Measurements from ENCODE around the gene DMPK. TPM values are rescaled to one million over a fixed set of nuclear protein-coding genes. Genes with fewer than 3 reads are reported as not detected.

The DMPK gene
- polyA plus RNA-seq, 1 of the 3 experiments (the other 2 are of a cell fraction), result 92.2 TPM

DNA sequence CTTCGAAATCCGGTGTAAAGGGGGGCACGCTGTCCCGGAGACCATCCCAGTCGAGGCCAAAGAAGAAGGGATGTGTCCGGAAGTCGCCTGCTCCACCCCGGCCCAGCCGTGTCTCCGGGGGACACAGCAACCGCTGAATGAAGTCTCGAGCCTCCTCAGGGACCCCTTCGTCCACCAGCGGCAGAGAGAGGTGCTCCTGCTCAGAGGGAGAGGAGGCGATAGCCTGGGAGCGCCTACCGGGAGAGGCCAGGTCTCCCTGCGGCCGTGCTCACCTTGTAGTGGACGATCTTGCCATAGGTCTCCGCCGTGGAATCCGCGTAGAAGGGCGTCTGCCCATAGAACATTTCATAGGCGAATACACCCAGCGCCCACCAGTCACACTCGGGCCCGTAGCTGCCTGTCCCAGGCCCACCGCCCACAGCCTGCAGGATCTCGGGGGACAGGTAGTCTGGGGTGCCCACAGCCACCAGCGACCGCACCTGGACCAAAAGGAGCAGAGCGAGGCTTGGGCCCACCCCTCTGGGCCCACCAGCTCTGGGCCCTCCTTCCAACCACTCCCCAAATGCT, 4.8 kb downstream of the DMPK start:
- WGBS (ENCODE audit: low lambda C conversion rate), result 96% methylated on average over 13 of the region's 34 CpGs
- H3K9me3 ChIP-seq, result no peaks in the 10 kb centered on the region
- H3K27me3 ChIP-seq (ENCODE audit: insufficient read depth), result no peaks in the 10 kb centered on the region
- H3K9ac ChIP-seq, result no peak overlapping the region
- H4K20me1 ChIP-seq (ENCODE audit: insufficient read depth), result 0 out of 2 replicates have a peak, but pooled peaks cover 8% of the 10 kb centered on the region
- peaks cover 25 to 45% of the 10 kb centered on the region in 2 experiments for H3K36me3 ChIP-seq (replicated peaks in 1 of 2; ENCODE audit: control insufficient read depth in 1 of 2, insufficient read depth in 2 of 2, low read length in 1 of 2)
- H3K4me3 ChIP-seq (ENCODE audit: low read depth in 2 of 2, low read length in 1 of 2), result no peak overlapping the region
- CTCF ChIA-PET, result interaction anchor here (0.9 to 1.9 kb wide), 2 partner anchors 22 to 39 kb away, joined by 3 to 5 read pairs; no protein-coding TSS in a partner anchor
- peaks cover 27% of the 10 kb centered on the region for H3F3A ChIP-seq (replicated peaks; ENCODE audit: insufficient read depth)
- TF ChIP-seq NFIC (IDR thresholded peaks at IDR 0.05; ENCODE audit: borderline replicate concordance) (no peak), RXRA (IDR thresholded peaks at IDR 0.05; ENCODE audit: borderline replicate concordance, low read depth) (no peak), FOSL2 (IDR thresholded peaks at IDR 0.05; ENCODE audit: borderline replicate concordance, low read depth) (no peak), GATA2 (CRISPR knock-in tag; IDR thresholded peaks at IDR 0.05) (no peak), GABPA (IDR thresholded peaks at IDR 0.05; ENCODE audit: low read depth) (no peak), FOXJ3 (CRISPR knock-in tag; IDR thresholded peaks at IDR 0.05) (no peak), POLR2AphosphoS5 (IDR thresholded peaks at IDR 0.05; ENCODE audit: low read depth, low read length) (no peak), YY1 (IDR thresholded peaks at IDR 0.05; ENCODE audit: low read depth) (no peak), JUND (IDR thresholded peaks at IDR 0.05) (no peak), TAF1 (IDR thresholded peaks at IDR 0.05; ENCODE audit: borderline replicate concordance, low read depth, low read length) (no peak), NRF1 (IDR thresholded peaks at IDR 0.05; ENCODE audit: low read depth, low read length) (no peak), SIN3A (IDR thresholded peaks at IDR 0.05; ENCODE audit: borderline replicate concordance, low read depth, low read length) (no peak), RCOR1 (IDR thresholded peaks at IDR 0.05; ENCODE audit: low read length) (no peak), ELF1 (IDR thresholded peaks at IDR 0.05) (no peak), SMC3 (IDR thresholded peaks at IDR 0.05; ENCODE audit: low read depth, low read length) (no peak)
- TF ChIP-seq, protein P1, sequence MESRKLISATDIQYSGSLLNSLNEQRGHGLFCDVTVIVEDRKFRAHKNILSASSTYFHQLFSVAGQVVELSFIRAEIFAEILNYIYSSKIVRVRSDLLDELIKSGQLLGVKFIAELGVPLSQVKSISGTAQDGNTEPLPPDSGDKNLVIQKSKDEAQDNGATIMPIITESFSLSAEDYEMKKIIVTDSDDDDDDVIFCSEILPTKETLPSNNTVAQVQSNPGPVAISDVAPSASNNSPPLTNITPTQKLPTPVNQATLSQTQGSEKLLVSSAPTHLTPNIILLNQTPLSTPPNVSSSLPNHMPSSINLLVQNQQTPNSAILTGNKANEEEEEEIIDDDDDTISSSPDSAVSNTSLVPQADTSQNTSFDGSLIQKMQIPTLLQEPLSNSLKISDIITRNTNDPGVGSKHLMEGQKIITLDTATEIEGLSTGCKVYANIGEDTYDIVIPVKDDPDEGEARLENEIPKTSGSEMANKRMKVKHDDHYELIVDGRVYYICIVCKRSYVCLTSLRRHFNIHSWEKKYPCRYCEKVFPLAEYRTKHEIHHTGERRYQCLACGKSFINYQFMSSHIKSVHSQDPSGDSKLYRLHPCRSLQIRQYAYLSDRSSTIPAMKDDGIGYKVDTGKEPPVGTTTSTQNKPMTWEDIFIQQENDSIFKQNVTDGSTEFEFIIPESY (IDR thresholded peaks at IDR 0.05; ENCODE audit: borderline replicate concordance, low read depth), result no peak
- TF ChIP-seq, protein P2, sequence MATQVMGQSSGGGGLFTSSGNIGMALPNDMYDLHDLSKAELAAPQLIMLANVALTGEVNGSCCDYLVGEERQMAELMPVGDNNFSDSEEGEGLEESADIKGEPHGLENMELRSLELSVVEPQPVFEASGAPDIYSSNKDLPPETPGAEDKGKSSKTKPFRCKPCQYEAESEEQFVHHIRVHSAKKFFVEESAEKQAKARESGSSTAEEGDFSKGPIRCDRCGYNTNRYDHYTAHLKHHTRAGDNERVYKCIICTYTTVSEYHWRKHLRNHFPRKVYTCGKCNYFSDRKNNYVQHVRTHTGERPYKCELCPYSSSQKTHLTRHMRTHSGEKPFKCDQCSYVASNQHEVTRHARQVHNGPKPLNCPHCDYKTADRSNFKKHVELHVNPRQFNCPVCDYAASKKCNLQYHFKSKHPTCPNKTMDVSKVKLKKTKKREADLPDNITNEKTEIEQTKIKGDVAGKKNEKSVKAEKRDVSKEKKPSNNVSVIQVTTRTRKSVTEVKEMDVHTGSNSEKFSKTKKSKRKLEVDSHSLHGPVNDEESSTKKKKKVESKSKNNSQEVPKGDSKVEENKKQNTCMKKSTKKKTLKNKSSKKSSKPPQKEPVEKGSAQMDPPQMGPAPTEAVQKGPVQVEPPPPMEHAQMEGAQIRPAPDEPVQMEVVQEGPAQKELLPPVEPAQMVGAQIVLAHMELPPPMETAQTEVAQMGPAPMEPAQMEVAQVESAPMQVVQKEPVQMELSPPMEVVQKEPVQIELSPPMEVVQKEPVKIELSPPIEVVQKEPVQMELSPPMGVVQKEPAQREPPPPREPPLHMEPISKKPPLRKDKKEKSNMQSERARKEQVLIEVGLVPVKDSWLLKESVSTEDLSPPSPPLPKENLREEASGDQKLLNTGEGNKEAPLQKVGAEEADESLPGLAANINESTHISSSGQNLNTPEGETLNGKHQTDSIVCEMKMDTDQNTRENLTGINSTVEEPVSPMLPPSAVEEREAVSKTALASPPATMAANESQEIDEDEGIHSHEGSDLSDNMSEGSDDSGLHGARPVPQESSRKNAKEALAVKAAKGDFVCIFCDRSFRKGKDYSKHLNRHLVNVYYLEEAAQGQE (IDR thresholded peaks at IDR 0.05; ENCODE audit: low read depth, low read length), result no peak
- TF ChIP-seq, protein P3, sequence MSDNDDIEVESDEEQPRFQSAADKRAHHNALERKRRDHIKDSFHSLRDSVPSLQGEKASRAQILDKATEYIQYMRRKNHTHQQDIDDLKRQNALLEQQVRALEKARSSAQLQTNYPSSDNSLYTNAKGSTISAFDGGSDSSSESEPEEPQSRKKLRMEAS (IDR thresholded peaks at IDR 0.05; ENCODE audit: low read depth), result no peak
- TF ChIP-seq, protein P4, sequence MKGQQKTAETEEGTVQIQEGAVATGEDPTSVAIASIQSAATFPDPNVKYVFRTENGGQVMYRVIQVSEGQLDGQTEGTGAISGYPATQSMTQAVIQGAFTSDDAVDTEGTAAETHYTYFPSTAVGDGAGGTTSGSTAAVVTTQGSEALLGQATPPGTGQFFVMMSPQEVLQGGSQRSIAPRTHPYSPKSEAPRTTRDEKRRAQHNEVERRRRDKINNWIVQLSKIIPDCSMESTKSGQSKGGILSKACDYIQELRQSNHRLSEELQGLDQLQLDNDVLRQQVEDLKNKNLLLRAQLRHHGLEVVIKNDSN (IDR thresholded peaks at IDR 0.05; ENCODE audit: borderline replicate concordance, low read depth), result no peak
- TF ChIP-seq, protein P5, sequence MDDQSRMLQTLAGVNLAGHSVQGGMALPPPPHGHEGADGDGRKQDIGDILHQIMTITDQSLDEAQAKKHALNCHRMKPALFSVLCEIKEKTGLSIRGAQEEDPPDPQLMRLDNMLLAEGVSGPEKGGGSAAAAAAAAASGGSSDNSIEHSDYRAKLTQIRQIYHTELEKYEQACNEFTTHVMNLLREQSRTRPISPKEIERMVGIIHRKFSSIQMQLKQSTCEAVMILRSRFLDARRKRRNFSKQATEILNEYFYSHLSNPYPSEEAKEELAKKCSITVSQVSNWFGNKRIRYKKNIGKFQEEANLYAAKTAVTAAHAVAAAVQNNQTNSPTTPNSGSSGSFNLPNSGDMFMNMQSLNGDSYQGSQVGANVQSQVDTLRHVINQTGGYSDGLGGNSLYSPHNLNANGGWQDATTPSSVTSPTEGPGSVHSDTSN (IDR thresholded peaks at IDR 0.05), result no peak
- no peak overlapping the region for H3K4me2 ChIP-seq
- H2AFZ ChIP-seq (ENCODE audit: low read depth), result no peak overlapping the region
- no peaks in the 10 kb centered on the region for H3K9me2 ChIP-seq
- H3K27ac ChIP-seq (ENCODE audit: low read depth in 2 of 2, low read length in 1 of 2), result no peak overlapping the region
- peaks cover 7 to 18% of the 10 kb centered on the region in 2 experiments; a peak in 2 of 4 replicates for H3K4me1 ChIP-seq (ENCODE audit: control insufficient read depth in 1 of 2, insufficient read depth in 2 of 2, low read depth in 1 of 2, low read length in 1 of 2)
- no peak for DNase-seq
- POLR2A ChIA-PET, result no interaction called here
- peaks cover 27% of the 10 kb centered on the region for H3K79me2 ChIP-seq (ENCODE audit: insufficient read depth)
